ENCODE results near the gene TCF4.

TCF4 gene

DNA sequence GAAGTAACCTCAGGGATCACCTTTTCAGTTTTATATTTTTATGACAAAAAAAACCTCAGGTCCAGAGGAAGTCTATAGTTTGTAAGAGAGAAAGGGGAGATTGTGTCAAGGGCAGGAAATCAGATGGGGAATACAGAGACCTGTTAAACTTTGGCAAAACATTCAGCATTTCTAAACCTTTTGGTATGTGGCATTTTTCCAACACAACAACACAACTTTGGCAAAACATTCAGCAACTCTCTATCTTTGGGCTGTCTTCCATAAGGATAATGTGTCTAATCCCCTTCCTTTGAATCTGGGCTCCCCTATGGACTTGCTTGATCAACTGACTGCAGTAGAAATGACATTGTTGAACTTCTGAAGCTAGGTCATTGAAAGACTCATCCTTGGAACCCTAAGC is 408.2 kb downstream of the TCF4 start:
- DNase-seq (ENCODE audit: low read depth) = no peak

DNA sequence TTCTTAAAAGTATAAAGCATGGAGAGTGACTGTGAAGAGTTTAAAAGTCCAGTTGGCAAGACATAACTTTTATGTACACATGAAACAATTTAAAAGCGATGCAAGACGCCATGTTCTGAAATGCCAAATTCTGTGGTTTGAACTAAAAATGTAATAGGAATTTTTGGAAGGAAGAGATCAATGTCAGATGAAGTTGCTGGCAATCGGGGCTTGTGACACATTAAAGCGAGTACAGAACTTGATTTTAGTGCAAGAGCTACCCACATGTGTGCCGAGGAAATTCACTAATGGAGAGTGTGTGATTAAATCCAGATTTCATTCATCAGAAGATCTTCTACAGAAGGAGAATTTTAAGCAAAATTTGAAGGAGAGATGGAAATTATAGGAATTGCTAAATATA is 408.6 kb downstream of the TCF4 start:
- no peak for DNase-seq (ENCODE audit: low read depth)

DNA sequence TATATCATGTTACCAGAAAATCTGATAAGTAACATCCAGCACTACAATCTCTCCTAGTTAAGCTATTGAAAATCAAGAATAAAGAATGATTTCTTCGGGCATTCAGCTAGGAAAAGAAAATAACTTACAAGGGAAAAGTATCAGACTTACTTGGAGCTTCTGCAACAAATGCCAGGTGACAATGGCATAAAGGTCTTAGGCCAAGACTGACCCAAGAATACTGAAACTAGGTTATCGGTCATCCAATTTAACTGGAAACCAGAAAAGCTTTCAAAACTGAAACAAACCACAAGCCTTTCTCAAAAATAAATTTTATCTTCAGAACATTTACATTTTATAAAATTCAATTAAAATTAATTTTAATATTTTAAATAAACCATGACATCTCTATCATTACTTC is 414.7 kb downstream of the TCF4 start:
- DNase-seq (ENCODE audit: low read depth) = no peak

Measured in GM04503 (cell line).